ENCODE results near the gene MSI2.

MSI2 gene

DNA sequence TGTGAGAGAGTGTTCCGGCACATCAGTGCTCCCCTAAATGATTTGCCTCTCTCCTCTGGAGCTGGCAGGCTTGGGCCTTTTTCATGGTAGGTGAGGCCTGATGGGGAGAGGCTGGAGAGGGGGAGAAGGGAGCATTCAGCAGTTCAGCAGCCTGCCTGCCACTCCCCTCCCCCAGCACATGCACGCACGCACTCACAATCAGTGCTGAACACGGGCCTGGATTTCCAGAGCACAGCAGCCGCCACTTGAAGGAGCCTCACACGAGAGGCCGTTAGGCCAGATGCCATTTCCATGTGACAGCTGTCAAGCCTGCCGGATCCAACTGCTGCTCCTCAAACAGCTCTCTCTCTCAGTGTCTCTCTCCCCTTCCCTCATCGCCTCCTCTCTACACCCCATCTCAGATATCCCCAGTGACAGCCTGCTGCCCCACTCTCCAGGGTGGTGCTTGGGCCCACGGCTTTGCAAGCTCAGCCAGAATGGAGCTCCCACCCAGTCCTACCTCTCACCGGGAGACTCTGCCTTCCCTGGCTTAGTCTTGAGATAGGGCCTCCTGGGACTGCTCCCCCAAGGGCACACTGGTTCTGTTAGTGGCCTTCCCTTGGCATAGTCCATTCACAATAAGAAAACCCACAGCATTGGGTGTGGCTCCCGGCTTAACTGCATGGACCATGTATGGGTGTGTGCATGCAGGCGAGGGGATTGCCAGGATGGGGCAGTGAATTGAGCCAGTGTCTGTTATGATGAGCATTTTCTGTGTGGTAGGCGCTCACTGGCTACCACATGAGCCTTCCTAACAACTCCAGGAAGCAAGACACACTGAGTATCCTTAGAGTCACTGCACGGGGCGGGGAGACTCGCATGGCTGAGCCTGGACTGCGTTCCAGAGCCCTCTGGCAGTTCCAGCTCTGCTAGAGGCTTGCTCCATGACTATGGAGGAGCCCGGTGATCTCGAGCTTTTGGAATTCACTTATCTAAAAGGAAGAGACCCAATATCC, 262.6 kb downstream of the MSI2 start:
- TF ChIP-seq TOX (CRISPR knock-in tag; IDR thresholded peaks at IDR 0.05; ENCODE audit: borderline replicate concordance) (no peak), ZNF70 (CRISPR knock-in tag; IDR thresholded peaks at IDR 0.05) (0 out of 2 replicates have a peak, but pooled peaks have one; percentile 22), ZNF8 (CRISPR knock-in tag; IDR thresholded peaks at IDR 0.05) (no peak)
- TF ChIP-seq, protein P1, sequence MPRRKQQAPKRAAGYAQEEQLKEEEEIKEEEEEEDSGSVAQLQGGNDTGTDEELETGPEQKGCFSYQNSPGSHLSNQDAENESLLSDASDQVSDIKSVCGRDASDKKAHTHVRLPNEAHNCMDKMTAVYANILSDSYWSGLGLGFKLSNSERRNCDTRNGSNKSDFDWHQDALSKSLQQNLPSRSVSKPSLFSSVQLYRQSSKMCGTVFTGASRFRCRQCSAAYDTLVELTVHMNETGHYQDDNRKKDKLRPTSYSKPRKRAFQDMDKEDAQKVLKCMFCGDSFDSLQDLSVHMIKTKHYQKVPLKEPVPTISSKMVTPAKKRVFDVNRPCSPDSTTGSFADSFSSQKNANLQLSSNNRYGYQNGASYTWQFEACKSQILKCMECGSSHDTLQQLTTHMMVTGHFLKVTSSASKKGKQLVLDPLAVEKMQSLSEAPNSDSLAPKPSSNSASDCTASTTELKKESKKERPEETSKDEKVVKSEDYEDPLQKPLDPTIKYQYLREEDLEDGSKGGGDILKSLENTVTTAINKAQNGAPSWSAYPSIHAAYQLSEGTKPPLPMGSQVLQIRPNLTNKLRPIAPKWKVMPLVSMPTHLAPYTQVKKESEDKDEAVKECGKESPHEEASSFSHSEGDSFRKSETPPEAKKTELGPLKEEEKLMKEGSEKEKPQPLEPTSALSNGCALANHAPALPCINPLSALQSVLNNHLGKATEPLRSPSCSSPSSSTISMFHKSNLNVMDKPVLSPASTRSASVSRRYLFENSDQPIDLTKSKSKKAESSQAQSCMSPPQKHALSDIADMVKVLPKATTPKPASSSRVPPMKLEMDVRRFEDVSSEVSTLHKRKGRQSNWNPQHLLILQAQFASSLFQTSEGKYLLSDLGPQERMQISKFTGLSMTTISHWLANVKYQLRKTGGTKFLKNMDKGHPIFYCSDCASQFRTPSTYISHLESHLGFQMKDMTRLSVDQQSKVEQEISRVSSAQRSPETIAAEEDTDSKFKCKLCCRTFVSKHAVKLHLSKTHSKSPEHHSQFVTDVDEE (CRISPR knock-in tag; IDR thresholded peaks at IDR 0.05): 0 out of 2 replicates have a peak, but pooled peaks have one; percentile 27
- TF ChIP-seq, protein P2, sequence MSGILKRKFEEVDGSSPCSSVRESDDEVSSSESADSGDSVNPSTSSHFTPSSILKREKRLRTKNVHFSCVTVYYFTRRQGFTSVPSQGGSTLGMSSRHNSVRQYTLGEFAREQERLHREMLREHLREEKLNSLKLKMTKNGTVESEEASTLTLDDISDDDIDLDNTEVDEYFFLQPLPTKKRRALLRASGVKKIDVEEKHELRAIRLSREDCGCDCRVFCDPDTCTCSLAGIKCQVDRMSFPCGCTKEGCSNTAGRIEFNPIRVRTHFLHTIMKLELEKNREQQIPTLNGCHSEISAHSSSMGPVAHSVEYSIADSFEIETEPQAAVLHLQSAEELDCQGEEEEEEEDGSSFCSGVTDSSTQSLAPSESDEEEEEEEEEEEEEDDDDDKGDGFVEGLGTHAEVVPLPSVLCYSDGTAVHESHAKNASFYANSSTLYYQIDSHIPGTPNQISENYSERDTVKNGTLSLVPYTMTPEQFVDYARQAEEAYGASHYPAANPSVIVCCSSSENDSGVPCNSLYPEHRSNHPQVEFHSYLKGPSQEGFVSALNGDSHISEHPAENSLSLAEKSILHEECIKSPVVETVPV (CRISPR knock-in tag; IDR thresholded peaks at IDR 0.05): no peak
- ATAC-seq: peak; percentile 81

DNA sequence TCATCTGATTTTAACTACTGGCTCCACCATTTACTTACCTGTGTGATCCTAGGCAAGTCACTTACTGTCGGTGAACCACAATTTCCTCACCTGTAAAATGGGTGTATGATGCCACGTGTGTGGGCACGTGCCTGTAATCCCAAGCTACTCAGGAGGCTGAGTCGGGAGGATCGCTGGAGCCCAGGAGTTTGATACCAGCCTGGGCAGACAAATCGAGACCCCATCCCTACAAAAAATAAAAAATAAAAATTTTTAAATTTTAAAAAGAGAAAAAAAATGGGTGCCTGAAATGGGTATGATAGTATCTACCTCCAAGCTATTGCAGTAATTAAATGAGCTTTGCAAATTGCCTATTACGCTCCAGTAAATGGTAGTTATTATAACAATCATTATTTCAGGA, 263.5 kb downstream of the MSI2 start:
- ATAC-seq: no peak

DNA sequence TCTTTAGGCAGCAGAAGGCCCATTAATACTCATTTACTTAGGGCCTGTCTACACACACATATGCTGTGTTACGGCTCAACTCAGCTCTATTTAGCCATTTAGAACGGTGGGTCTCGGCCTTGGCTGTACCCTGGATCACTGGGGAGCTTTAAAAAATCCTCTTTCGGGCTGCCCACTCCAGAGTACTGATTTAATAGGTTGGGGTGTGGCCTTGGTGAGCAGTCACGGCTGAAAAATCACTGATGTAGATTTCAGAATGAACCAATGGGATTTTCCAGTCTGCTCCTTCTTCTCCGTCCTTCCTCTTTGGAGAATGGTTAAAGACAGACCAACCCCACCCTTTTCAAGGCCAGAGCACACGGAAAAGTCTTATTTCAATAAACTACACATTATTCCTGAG, 265.3 kb downstream of the MSI2 start:
- no peak for ATAC-seq
- no peak for TF ChIP-seq ZFP30 (CRISPR knock-in tag; IDR thresholded peaks at IDR 0.05)
- TF ChIP-seq, protein P3, sequence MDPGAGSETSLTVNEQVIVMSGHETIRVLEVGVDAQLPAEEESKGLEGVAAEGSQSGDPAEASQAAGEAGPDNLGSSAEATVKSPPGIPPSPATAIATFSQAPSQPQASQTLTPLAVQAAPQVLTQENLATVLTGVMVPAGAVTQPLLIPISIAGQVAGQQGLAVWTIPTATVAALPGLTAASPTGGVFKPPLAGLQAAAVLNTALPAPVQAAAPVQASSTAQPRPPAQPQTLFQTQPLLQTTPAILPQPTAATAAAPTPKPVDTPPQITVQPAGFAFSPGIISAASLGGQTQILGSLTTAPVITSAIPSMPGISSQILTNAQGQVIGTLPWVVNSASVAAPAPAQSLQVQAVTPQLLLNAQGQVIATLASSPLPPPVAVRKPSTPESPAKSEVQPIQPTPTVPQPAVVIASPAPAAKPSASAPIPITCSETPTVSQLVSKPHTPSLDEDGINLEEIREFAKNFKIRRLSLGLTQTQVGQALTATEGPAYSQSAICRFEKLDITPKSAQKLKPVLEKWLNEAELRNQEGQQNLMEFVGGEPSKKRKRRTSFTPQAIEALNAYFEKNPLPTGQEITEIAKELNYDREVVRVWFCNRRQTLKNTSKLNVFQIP (CRISPR knock-in tag; IDR thresholded peaks at IDR 0.05; ENCODE audit: borderline replicate concordance, low read depth): no peak
- no peak for TF ChIP-seq ZNF70 (CRISPR knock-in tag; IDR thresholded peaks at IDR 0.05)
- TF ChIP-seq, protein P4, sequence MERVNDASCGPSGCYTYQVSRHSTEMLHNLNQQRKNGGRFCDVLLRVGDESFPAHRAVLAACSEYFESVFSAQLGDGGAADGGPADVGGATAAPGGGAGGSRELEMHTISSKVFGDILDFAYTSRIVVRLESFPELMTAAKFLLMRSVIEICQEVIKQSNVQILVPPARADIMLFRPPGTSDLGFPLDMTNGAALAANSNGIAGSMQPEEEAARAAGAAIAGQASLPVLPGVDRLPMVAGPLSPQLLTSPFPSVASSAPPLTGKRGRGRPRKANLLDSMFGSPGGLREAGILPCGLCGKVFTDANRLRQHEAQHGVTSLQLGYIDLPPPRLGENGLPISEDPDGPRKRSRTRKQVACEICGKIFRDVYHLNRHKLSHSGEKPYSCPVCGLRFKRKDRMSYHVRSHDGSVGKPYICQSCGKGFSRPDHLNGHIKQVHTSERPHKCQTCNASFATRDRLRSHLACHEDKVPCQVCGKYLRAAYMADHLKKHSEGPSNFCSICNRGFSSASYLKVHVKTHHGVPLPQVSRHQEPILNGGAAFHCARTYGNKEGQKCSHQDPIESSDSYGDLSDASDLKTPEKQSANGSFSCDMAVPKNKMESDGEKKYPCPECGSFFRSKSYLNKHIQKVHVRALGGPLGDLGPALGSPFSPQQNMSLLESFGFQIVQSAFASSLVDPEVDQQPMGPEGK (CRISPR knock-in tag; IDR thresholded peaks at IDR 0.05; ENCODE audit: borderline replicate concordance): no peak
- TF ChIP-seq CSDC2 (CRISPR knock-in tag; IDR thresholded peaks at IDR 0.05): no peak
- no peak for TF ChIP-seq BACH2 (CRISPR knock-in tag; IDR thresholded peaks at IDR 0.05; ENCODE audit: borderline replicate concordance)
- no peak for TF ChIP-seq OSR1 (CRISPR knock-in tag; IDR thresholded peaks at IDR 0.05)
- no peak for TF ChIP-seq RARB (CRISPR knock-in tag; IDR thresholded peaks at IDR 0.05)
- TF ChIP-seq ZNF8 (CRISPR knock-in tag; IDR thresholded peaks at IDR 0.05): no peak
- TF ChIP-seq, protein P1 (CRISPR knock-in tag; IDR thresholded peaks at IDR 0.05): no peak
- no peak for TF ChIP-seq ESRRG (CRISPR knock-in tag; IDR thresholded peaks at IDR 0.05)
- no peak for TF ChIP-seq ZNF565 (CRISPR knock-in tag; conservative IDR thresholded peaks at IDR 0.05; ENCODE audit: low read depth)
- TF ChIP-seq PPARA (CRISPR knock-in tag; IDR thresholded peaks at IDR 0.05; ENCODE audit: borderline replicate concordance): no peak
- no peak for TF ChIP-seq SNAI2 (CRISPR knock-in tag; IDR thresholded peaks at IDR 0.05)
- TF ChIP-seq TOX (CRISPR knock-in tag; IDR thresholded peaks at IDR 0.05; ENCODE audit: borderline replicate concordance): no peak
- no peak for TF ChIP-seq GLIS3 (CRISPR knock-in tag; IDR thresholded peaks at IDR 0.05)
- TF ChIP-seq ZC3H10 (CRISPR knock-in tag; IDR thresholded peaks at IDR 0.05): no peak

More for the DNA sequence above, 263.5 kb downstream of the MSI2 start:
- TF ChIP-seq ESRRG (CRISPR knock-in tag; IDR thresholded peaks at IDR 0.05) (no peak), GLIS3 (CRISPR knock-in tag; IDR thresholded peaks at IDR 0.05) (no peak), ZC3H10 (CRISPR knock-in tag; IDR thresholded peaks at IDR 0.05) (no peak), RARB (CRISPR knock-in tag; IDR thresholded peaks at IDR 0.05) (no peak), SNAI2 (CRISPR knock-in tag; IDR thresholded peaks at IDR 0.05) (no peak), PPARA (CRISPR knock-in tag; IDR thresholded peaks at IDR 0.05; ENCODE audit: borderline replicate concordance) (no peak), ARNTL (CRISPR knock-in tag; IDR thresholded peaks at IDR 0.05; ENCODE audit: borderline replicate concordance, low read depth) (no peak), ZFP30 (CRISPR knock-in tag; IDR thresholded peaks at IDR 0.05) (no peak), ZNF70 (CRISPR knock-in tag; IDR thresholded peaks at IDR 0.05) (no peak), ZNF565 (CRISPR knock-in tag; conservative IDR thresholded peaks at IDR 0.05; ENCODE audit: low read depth) (no peak), BACH2 (CRISPR knock-in tag; IDR thresholded peaks at IDR 0.05; ENCODE audit: borderline replicate concordance) (no peak), ZNF8 (CRISPR knock-in tag; IDR thresholded peaks at IDR 0.05) (no peak), TCF4 (CRISPR knock-in tag; IDR thresholded peaks at IDR 0.05; ENCODE audit: borderline replicate concordance) (no peak), TOX (CRISPR knock-in tag; IDR thresholded peaks at IDR 0.05; ENCODE audit: borderline replicate concordance) (no peak), ISL1 (CRISPR knock-in tag; IDR thresholded peaks at IDR 0.05) (no peak)
- TF ChIP-seq, protein P2 (CRISPR knock-in tag; IDR thresholded peaks at IDR 0.05): no peak
